ENCODE results near the gene SLC46A1.

SLC46A1 gene

GRCh38 chr17:28348979-28349378, 57.0 kb downstream of the SLC46A1 start:
- DNase-seq = no peak

GRCh38 chr17:28347261-28347891, 58.6 kb downstream of the SLC46A1 start:
- no peak for DNase-seq

- DNase-seq = no peak
Observed at GRCh38 chr17:28346746-28347246, 59.2 kb downstream of the SLC46A1 start.

GRCh38 chr17:28346199-28346580, 59.8 kb downstream of the SLC46A1 start:
- DNase-seq = no peak

GRCh38 chr17:28345419-28346198, 60.4 kb downstream of the SLC46A1 start:
- DNase-seq = no peak
